SK-MEL-5 (cell line): ENCODE data around the gene TMEM114. TPM values are rescaled to one million over a fixed set of nuclear protein-coding genes. Genes with fewer than 3 reads are reported as not detected.
"Not testable (repeated sequence)": the region's sequence is repeated elsewhere in the genome, so short reads cannot be mapped to it uniquely, and the experiment has no call there.

Experiments
- DNase-seq: peaks from one replicate; pipeline ENCODE4 v3.0.0-alpha.2; 2016; ENCODE audit warnings: low read depth, low spot score
- in situ Hi-C: cut with HindIII; loops from 2 replicates; pipeline ENCODE4 v1.10.0; 2016; ENCODE audit warnings: low sequenced_read_pairs, high pct_unique_total_duplicates, low pct_unique_long_range_greater_than_20kb
- total RNA-seq: library from RNA; depleted of rRNA; stranded (reverse); fragments of >200 nt; shearing (Covaris generic); gene quantifications from 2 replicates; pipeline ENCODE4 v1.2.3, GENCODE V29; 2014

TMEM114 gene
- total RNA-seq, 1 experiment from 2014 or later: not detected

DNA sequence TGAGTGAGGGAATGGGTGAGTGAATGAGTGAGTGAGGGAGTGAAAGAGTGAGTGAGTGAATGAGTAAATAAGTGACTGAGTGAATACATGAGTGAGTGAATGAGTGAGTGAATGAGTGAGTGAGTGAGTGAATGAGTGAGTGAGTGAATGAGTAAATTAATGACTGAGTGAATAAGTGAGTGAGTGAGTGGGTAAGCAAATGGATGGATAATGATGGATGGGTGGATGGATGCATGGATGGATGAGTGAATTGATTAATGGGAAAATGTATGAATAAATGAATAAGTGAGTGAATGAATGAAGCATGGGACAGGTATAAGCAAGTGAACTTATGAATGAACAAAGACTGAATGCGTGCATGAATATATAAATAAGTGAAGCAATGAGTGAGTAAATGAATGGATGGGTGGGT is 25.4 kb downstream of the TMEM114 start:
- no peak for DNase-seq
- in situ Hi-C loops: no loop called here

- in situ Hi-C loops, DNase-seq: not testable (repeated sequence)
Measured at GRCh38 chr16:8563944-8564540, 26.3 kb downstream of the TMEM114 start.

DNA sequence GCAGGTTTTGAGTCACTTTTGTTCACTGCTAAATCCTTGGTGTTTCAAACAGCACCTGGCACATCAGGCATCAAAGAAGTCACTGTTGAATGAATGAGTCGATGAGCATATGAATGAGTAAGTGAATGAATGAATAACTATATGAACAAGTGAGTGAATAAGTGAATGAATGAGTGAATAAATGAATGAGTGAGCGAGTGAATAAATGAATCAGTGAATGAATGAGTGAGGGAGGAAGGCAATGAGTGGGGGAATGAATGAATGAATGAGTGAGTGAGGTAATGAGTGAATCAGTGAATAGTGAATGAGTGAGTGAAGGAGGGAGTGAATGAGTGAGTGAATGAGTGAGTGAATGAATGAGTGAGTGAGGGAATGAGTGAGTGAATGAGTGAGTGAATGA is 28.8 kb downstream of the TMEM114 start:
- DNase-seq: no peak
- in situ Hi-C loops: no loop called here

DNA sequence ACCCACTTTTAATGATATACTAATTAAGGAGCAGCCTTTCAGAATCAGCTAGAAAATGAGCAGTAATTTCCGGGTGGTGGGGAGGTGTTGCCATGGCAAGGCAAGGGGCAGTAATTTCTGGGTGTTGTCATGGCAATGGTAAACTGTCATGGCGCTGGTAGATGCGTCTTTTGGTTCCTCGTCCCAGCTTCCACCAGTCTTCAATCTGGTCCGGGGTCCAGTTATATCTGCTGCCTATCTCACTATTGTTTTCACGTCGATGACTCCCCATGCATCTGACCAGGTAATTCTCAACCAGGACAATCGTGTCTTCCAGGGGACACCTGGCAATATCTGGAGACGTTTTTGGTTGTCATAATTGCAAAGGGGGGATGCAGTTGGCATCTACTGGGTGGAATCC is 34.9 kb downstream of the TMEM114 start:
- DNase-seq: no peak
- in situ Hi-C loops: no loop called here

DNA sequence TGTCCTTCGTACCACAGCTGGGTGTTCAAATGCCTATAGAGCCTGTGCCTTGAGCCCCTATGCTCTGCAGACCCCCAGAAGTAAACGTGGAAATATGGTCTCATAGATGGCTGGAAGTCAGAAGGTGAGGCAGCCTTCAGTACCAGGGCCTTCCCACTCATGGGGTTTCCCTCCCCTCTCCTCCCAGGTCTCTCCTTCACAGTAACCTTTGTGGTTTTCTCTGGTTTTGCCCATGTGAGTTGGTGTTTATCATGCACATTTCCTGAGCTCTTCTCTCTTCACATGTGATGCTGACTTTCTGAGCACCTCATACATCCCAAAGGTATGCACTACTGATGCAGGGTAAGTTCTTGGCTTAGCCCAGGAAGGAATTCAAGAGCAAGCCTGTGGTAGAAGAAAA is 35.4 kb downstream of the TMEM114 start:
- no peak for DNase-seq
- in situ Hi-C loops: no loop called here

- in situ Hi-C loops: no loop called here
- DNase-seq: no peak
Measured at GRCh38 chr16:8554022-8554421, 36.3 kb downstream of the TMEM114 start.

DNA sequence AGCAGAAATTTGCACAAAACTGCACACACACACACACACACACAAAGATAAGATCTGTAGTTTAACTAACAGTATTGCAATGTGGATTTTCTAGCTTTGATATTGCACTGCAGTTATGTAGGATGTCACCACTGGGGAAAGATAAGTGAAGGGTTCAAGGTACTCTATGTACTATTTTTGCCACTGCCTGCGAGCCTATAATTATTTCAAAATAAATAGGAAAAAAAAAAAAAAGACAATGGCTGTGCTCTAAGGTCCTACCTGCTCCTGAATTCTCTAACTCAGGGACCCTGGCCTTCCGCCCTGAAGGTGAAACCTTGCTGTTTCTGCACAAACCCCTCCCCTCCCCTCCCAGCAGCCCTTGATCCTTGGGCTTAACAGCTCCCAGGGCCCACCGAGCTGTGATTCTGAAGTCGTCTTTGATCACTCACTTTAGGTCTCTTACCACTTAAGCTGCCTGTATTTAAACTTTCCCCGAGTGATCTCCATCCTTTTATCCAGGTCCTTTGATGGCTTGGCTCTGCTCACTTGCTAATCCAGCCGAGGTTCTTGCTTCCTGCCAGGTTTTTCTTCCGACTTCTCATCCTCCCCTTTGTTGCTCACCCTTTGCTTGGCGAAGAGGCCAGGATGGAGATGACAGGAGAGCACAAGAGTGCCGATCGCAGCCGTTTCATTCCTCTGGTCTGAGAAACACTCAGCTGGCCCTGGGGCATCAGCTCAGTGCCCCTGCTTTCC is 37.7 kb downstream of the TMEM114 start:
- in situ Hi-C loops: no loop called here

DNA sequence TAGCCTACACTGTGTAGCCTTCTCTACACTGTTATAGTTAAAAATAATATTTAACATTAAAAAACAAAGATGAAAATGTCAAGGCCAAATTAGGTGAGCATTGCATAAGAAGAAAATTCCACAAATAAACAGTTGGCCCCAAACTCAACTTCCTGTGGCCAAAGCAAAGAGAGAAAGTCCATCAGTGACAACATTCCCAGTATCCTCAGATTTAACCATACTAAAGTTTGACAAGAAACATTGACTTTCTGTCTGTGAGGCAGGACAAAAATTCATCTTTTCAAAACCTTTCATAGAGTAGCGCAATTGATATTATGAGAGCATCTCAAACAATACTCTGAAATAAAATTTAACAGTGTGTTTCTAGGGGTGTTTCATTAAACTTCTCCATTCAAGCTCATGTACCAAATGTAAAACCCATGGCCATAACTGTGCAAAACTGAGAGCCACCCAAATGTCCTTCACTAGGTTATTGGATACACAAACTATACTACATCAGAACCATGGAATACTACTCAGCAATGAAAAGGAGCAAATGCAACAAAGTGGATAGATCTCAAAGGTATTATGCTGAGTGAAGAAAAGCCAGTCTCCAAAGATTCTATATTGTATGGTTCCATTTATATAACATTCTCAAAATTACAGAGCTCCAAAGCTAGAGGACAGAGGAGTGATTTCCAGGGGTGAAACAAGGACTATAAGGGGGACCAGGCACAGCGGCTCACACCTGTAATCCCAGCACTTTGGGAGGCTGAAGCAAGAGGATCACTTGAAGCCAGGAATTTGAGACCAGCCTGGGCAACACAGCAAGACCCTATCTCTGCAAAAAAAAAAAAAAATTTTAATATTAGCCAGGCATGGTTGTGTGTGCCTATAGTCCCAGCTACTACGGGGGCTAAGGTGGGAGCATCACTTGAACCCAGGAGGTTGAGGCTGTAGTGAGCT is 38.7 kb downstream of the TMEM114 start:
- in situ Hi-C loops: no loop called here

More for the DNA sequence above, 37.7 kb downstream of the TMEM114 start:
- no peak for DNase-seq

GRCh38 chr16:8550728-8551387 is 39.5 kb downstream of the TMEM114 start:
- in situ Hi-C loops: no loop called here
- DNase-seq: no peak

More for the DNA sequence above, 38.7 kb downstream of the TMEM114 start:
- no peak for DNase-seq

- DNase-seq: no peak
- in situ Hi-C loops: no loop called here
Measured at GRCh38 chr16:8549843-8550412, 40.4 kb downstream of the TMEM114 start.

DNA sequence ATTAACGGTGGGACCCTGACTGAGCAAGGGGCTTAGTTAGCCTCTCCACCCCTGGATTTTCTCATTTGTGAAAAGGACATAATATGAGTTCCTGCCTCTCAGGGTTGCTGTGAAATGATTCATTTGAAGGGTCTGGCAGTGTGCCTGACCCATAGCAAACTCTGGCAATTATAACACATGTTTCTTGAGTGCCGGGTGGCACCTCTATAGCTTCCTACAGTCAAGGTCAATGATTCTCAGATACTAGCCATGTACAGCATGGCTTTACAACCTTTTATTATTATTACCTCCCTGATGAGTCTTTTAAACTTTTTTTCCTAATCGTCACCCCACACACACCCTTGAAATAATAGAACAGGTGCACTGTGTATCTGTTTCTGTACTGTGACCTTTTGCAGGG is 42.1 kb downstream of the TMEM114 start:
- DNase-seq: no peak
- in situ Hi-C loops: no loop called here

DNA sequence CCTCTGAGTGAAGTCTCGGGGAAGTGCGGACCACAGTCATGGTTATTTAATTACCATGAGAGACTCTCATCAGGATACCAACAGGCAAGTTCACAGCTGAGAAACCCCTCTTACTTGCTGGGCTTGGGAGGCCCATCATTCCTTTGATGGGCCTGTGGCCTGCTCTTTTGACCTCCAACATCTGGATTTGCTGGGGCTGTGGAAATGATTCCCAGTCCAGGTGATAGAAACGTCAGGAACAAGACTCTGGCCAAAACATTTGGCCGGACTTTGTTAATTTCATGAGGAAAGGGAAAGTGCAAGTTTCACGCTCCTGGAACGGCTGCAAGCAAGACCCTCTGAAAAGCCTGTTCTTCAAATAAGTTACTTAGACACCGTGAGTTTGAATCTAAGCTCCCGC is 42.5 kb downstream of the TMEM114 start:
- DNase-seq: no peak
- in situ Hi-C loops: no loop called here

- in situ Hi-C loops: no loop called here
- no peak for DNase-seq
Measured at GRCh38 chr16:8544406-8544805, 45.9 kb downstream of the TMEM114 start.

GRCh38 chr16:8543258-8543657 is 47.1 kb downstream of the TMEM114 start:
- DNase-seq: no peak
- in situ Hi-C loops: no loop called here

GRCh38 chr16:8542393-8542792 is 47.9 kb downstream of the TMEM114 start:
- no peak for DNase-seq
- in situ Hi-C loops: no loop called here

GRCh38 chr16:8541868-8542267 is 48.4 kb downstream of the TMEM114 start:
- in situ Hi-C loops: no loop called here
- DNase-seq: no peak

DNA sequence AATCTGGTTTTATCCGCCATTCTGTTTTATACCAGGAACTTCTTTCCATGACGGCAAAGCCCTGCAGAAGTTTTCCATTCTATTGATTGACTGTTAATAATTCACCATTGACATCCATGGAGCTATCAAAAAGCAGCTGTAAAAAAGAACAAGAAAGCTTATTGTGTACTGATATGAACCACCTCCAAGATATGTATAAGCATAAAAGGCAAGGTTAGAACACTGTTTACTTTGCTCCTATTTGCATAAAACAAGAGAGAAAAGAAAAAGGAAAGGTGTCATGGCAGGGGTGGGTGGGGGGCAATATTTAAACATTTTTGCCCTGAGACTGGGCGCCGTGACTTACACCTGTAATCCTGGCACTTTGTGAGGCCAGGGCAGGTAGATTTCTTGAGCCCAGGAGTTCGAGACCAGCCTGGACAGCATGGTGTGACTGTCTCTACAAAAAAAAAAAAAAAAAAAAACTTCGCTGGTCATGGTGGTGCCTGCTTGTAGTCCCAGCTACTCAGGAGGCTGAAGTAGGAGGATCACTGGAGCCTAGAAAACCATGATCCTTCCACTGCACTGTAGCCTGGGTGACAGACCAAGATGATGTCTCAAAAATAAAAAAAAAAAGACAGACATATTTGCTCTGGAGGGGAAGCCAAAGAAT is 52.5 kb downstream of the TMEM114 start:
- in situ Hi-C loops: no loop called here
- DNase-seq: no peak
